ENCODE results near the gene PRR36.

The PRR36 gene

DNA sequence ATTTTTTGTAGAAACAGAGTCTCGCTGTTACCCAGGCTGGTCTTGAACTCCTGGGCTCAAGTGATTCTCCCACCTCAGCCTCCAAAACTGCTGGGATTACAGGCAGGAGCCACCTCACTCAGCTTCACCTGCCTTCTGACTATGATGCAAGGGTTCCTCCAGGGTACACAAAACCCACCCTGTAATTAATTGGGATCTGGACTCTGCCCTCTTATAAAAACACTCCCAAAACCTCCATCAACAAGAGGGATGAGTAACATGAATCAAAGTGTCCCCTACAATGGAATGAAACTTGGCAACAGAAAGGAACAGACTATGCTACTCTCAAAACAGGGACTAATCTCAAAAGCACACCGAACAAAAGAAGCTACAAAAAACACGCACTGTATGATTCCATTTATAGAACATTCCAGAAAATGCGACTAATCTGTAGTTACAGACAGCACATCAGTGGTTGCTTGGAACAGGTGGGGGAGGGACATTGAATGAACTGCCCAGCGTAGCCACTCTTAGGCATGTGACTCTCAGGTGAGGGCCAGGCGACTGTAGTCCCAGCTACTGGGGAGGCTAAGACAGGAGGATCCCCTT, 3.2 kb upstream of the PRR36 start:
- DNase-seq (ENCODE audit: low read depth), result no peak
- no peak overlapping the region for H3K4me3 ChIP-seq (ENCODE audit: low read depth, low read length)

DNA sequence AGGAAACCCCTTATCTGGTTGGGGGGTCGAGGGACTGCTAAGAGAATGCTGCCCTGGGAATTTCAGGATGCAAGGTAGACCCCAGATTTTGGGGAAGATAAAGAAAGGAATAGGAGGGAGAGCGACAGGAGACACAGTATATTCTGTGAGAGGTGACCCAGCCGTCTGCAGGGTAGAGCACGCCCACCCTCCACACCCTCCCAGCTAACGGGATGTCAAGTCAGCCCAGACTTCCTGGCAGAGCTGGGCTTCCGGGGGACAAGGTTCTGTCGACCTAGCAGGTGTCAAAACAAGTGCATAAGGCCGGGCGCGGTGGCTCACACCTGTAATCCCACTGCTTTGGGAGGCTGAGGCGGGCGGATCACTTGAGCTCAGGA, 695 bp upstream of the PRR36 start:
- no peak for DNase-seq (ENCODE audit: low read depth)
- H3K4me3 ChIP-seq (ENCODE audit: low read depth, low read length), result no peak overlapping the region

DNA sequence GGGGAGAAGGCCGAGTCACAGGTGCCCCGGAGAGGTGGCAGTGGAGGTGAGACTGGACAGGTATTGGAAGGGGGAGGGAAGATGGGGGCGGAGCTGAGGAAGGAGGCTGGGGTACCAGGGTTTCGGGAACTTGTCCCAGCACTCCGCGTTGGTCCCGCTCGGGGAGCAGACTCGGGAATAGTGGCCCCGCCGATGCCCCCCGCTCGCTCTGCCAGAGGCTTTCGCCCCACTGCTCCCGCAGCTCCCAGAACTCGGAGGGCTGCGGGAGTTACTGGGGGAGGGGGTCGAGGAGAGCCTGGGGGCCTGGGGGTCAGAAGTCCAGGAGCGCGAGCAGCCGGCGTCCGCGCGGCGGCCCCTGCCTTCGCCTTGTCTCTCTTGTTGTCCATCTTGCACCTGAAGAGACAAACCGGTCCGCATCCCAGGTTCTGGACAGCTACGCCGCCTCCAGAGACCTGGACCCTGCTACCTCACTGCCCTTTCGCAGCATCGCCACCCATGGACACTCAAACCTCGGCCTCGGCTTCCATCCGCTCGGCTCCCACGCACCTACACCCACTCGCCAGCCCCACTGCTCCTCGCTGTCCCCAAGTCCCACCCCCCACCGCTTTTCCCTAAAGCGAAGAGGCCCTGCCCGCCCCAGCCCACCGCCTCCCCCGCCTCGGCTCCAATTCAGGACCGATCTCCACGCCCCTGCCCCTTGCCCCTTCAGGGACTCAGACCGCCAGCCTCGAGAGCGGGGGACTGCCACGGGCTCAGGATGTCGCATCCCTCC, 700 bp downstream of the PRR36 start:
- H3K4me3 ChIP-seq (ENCODE audit: low read depth, low read length), result peak overlapping the region; percentile 20
- no peak for DNase-seq (ENCODE audit: low read depth)

DNA sequence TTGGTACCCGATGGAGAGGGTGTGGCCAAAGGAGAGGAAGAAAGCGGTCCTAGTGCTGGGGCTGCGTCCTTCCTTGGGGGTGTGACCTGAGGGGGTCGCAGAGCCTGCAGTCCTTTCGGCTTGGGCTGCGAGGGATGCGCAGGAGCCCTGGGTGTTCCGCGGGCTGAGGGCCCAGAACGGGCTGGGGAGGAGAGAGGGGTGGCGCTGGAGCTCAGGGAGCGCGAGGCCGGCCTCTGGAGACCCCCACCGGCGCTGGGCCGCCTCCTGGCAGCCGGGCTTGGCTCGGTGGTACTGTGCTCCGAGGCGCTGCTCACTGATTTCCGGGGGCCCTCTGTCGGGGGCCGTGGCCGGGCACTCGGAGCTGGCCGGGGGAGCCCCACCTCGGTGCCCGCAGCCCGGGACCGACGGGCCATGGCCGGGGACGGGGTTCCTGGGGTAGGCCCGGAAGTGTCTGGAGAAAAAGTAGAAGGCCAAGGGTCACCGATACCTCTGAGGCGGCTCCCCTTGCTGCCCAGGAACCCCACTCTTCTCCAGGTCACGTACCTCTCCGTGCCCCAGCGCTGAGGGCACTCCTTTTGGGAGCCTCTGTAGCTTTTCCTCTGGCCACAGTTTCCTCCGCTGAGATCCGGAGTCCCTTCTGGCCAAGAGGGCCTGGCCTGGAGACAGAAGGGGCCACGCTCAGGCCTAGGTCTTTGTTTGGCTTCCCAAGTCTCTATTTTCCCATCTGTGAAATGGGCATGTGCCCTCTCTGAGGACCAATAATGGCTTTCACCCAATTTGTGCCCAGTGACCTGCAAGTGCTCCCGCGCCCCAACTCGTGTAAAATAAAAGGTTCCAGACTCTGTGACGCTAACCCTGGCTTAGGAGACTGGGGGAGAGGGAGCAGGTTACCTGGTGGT, 1.6 kb downstream of the PRR36 start:
- peak overlapping the region; percentile 40 for H3K4me3 ChIP-seq (ENCODE audit: low read depth, low read length)
- DNase-seq (ENCODE audit: low read depth), result no peak

DNA sequence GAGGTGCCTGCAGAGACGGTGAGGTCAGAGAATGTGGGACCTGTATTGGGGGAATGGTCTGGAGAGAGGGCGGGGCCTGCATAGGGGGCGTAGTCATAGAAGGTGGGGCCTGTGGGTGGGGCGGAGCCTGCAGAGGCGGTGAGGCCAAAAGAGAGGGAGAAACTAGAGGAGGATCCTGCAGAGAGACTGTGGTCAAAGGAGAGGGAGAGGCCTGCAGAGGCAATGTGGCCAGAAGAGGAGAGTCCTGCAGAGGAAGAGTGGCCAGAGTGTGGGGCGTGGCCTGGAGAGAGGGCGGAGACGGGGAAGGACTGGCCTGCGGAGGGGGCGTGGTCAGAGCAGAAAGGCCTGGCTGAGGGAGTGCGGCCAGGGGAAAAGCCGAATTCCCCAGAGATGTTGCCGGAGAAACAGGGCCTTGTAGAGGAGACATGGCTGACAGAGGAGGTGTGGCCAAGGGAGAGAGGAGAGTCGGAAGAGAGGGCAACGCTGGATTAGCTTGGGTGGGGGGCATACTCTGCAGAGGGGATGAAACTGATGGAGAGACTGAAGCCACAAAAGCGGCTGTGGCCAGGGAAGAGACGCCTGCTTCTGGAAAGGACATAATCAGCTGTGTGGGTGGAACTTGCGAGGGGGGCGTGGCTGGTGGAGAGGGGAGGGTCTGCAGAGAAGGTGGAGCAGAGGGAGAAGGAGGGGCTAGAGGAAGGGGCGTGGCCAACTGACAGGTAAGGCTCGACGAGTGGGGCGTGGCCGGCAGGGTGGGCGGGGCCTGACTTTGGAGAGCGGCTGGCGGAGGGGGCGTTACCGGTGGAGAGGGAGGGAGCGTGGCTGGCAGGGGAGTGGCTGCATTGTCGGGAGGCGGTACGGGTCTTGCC, 2.5 kb downstream of the PRR36 start:
- peak overlapping the region; percentile 40 for H3K4me3 ChIP-seq (ENCODE audit: low read depth, low read length)
- peak; percentile 74 for DNase-seq (ENCODE audit: low read depth)

DNA sequence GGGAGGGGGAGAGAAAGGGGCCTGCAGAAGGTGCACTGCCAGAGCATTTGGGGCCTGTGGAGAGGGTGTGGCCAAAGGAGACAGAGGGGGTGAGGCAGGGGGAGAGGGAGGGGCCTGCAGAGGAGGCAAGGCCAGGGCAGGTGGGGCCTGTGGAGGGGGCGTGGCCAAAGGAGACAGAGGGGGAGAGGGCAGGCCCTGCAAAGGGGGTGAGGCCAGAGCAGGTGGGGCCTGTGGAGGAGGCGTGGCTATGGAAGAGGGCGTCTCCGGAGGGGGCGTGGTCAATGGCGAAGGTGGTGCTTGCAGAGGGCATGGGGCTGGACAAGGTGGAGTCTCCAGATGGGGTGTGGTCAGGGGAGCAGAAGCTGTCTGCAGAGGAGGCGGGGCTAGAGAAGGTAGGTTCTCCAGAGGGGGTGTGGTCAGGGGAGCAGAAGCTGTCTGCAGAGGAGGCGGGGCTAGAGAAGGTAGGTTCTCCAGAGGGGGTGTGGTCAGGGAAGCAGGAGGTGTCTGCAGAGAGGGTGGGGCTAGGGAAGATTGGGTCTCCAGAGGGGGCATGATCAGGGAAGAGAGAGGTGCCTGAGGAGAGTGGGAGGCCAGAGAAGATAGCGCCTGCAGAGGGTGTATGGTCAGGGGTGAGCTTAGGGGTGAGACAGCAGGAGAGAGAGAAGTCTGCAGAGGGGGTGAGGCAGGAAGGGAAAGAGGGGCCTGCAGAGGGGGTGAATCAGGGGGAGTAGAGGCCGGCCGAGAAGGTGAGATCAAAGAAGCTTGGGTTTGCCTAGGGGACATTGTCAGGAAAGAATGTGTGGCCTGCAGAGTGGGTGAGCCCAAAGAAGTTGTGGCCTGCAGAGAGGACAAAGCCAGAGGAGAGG, 3.4 kb downstream of the PRR36 start:
- H3K4me3 ChIP-seq (ENCODE audit: low read depth, low read length), result no peak overlapping the region
- no peak for DNase-seq (ENCODE audit: low read depth)

DNA sequence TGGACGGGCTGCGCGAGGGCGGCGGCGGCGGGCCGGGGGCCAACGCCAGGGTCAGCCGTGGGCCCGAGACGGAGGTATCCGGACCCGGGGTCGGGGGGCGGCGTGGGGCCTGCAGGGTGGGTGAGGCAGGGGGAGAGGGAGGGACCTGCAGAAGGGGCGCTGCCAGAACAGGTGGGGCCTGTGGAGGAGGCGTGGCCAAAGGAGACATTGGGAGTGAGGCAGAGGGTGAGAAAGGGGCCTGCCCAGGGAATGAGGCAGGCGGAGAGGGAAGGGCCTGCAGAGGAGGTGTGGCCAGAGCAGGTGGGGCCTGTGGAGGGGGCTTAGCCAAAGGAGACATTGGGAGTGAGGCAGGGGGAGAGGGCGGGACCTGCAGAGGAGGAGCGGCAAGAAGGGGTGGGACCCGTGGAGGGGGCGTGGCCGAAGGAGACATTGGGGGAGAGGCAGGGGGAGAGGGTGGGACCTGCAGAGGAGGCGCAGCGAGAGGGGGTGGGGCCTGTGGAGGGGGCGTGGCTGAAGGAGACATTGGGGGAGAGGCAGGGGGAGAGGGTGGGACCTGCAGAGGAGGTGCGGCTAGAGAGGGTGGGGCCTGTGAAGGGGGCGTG, 4.2 kb downstream of the PRR36 start:
- DNase-seq (ENCODE audit: low read depth), result no peak

DNA sequence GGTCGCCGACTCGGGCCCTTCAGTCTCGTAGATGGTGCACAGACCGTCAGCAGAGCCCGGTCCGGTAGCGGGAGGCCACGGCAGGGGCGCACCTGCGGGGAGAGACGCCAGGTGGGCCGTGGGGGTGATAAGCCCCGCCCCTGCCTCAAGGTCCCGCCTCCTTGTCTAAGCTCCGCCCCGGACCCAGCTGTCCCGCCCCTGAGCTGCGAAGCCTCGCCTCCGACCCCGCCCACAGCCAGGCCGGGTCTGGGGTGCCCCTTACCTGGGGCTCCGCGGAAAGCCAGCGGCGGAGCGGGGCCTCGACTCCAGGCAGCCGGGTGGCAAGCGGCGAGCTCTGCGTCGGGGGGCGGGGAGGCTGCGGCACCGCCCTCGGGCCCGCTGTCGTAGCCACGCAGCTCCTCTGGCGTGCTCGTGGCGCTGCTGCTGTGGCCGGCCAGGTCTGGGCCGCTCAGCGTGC, 4.7 kb downstream of the PRR36 start:
- peak overlapping the region; percentile 47 for H3K4me3 ChIP-seq (ENCODE audit: low read depth, low read length)
- no peak for DNase-seq (ENCODE audit: low read depth)

More for the DNA sequence above, 4.2 kb downstream of the PRR36 start:
- peak overlapping the region; percentile 47 for H3K4me3 ChIP-seq (ENCODE audit: low read depth, low read length)

DNA sequence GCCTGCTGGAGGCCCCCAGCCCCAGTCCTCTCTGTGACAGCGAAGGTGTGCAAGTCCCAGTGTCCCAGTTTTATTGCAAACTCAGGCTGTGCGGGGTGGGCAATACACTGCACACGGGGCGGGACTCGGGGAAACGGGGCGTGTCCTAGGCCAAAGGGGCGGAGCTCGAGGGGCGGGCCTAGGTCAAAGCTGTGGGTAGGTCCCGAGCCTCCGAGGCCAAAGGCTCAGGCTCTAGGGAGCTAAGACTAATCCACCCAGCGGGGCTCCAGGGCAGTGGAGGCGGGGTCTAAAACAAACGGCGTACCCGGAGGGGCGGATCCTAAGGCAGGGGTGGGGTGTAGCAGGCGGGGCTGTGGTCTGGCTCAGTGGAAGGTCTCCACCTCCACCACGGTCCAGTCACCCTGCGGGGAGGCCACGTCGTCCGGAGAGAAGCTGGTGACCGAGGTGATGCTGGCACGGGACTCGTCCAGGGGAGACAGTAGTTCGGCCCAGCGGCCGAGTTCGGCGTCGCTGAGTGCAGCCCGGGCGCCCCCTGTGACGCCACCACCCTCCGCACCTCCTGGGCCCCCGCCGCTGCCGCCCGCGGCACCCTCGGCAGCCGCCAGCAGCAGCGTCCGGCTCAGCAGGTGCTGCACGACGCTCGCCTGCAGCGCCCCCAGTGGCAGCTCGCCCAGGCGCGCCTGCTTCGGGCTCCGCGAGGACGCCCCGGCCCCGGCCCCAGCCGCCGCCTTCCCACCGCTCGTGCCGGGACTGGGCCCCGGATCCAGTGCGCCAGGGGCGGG, 5.3 kb downstream of the PRR36 start:
- peak overlapping the region; percentile 47 for H3K4me3 ChIP-seq (ENCODE audit: low read depth, low read length)
- no peak for DNase-seq (ENCODE audit: low read depth)

DNA sequence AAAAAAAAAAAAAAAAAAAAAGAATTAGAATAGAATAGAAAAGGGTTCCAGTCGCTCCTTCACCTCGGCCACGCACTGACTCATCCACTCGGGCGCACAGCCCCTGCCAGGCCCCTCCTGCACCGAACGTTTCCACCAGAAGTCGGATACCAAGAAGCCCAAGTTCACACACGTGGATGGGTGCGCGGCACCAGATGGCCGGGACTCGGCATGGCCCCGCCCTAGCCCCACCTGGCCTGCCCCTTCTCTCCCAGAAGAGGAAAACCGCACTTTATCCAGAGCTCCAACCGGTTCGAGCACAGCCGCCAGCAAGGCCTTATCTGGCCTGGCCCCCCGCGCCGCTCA, 5.9 kb downstream of the PRR36 start:
- no peak for DNase-seq (ENCODE audit: low read depth)
- no peak overlapping the region for H3K4me3 ChIP-seq (ENCODE audit: low read depth, low read length)

DNA sequence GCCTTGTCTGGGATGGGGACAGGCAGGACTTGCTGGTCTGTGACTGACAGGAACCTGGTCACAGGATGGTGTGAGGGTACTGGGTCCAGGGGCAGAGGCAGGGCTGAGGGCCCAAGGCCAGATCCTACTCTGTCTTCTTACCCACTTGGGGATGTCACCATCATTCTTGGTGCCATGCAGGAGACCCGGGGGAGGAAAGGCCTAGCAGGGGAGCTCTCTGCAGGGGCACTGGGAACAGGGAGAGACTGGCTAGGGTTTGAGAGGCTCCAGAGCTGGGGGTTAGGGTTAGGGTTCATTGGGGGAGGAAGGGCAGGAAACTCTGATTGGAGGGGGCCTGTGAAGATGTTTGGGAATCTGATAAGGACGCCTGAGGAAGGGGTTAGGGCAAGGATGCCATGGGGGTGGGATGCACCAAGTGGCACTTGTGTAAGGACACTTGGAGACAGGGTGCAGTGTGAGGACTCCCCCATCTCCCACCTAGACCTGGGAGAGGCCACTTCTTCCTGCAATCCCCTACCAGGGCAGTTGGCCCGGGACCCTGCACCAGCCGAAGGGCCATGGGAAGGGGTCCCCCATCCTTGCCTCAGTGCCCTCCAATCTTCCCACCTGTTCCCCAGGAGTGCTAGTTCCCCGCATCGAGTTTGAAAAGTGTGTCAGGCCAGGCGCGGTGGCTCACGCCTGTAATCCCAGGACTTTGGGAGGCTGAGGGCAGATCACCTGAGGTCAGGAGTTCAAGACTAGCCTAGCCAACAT, 6.9 kb downstream of the PRR36 start:
- DNase-seq (ENCODE audit: low read depth), result no peak
- H3K4me3 ChIP-seq (ENCODE audit: low read depth, low read length), result no peak overlapping the region

DNA sequence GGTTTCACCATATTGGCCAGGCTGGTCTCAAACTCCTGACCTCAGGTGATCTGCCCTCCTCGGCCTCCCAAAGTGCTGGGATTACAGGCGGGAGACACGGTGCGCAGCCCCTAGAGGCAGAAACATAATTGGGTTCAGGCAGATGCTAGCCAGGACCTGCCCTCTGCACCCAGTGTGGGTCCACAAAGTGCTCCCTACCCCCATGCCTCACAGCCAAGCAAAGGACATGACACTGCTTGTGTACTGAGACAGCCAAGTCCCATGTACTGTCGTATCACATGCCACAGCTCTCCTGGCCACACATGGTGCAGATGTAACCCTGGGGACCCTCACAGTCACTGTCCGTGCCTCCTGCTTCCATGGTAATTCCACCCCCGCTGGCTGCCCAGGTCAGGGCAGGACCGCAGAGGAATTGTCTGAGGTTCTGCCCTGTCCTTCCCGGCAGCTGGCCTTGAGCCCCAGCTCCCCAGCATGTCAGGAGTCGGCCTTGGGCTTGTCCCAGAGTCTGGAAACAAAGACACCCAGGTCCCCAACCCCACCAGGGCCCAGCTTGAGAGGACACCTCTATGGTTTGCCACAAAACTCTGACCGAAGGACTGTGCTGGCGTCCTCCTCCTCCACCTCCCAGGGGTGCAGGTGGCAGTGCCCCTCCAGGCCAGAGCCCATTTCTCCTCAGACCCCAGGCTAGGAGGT, 7.6 kb downstream of the PRR36 start:
- no peak for DNase-seq (ENCODE audit: low read depth)
- H3K4me3 ChIP-seq (ENCODE audit: low read depth, low read length), result no peak overlapping the region

DNA sequence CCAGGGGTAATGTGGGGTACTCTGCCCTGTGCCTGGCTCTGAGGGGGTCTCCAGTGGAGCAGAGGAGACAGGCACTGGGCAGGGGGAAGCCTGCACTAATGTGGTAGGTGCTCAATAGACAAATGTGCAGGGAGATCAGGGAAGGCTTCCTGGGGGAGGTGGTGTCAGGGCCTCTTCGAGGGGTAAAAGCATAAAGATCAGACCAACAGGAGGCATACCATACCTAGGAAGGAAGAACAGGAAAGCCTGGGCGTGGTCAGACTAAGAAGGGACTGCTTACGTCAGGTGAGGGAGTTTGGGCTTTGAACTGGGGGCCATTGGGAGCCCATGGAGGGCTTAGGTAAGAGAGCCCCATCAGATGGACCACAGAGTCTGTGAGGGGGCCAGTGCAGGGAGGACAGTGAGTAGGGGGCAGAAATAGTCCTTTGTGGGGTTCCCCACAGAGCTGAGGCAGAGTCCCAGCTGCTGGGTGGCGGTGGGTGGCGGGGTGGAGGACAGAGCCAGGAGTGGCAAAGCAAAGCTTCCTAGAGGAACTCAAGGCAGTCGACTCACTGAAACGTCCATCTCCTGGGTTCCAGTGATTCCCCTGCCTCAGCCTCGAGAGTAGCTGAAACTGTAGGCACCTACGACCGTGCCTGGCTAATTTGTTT, 8.8 kb downstream of the PRR36 start:
- no peak overlapping the region for H3K4me3 ChIP-seq (ENCODE audit: low read depth, low read length)
- DNase-seq (ENCODE audit: low read depth), result no peak

DNA sequence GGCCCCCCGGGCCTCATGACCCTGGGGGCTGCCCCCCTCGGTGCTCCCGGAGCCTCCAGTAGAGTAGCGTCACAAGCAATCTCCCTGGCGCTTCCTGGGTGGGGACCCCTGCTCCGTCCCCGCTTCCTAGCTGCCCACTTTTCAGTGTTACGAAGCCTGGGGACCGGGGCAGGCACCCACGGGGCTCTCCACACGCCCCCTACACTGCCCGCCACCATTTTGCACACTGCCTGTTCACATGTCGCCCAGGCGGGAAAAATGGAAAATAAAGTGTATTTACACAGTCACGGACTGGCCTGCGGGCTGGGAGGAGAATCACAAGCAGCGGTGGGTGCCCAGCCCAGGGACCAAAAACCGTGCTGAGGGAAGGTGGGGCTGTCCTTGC, 9.5 kb downstream of the PRR36 start:
- DNase-seq (ENCODE audit: low read depth), result no peak
- no peak overlapping the region for H3K4me3 ChIP-seq (ENCODE audit: low read depth, low read length)

DNA sequence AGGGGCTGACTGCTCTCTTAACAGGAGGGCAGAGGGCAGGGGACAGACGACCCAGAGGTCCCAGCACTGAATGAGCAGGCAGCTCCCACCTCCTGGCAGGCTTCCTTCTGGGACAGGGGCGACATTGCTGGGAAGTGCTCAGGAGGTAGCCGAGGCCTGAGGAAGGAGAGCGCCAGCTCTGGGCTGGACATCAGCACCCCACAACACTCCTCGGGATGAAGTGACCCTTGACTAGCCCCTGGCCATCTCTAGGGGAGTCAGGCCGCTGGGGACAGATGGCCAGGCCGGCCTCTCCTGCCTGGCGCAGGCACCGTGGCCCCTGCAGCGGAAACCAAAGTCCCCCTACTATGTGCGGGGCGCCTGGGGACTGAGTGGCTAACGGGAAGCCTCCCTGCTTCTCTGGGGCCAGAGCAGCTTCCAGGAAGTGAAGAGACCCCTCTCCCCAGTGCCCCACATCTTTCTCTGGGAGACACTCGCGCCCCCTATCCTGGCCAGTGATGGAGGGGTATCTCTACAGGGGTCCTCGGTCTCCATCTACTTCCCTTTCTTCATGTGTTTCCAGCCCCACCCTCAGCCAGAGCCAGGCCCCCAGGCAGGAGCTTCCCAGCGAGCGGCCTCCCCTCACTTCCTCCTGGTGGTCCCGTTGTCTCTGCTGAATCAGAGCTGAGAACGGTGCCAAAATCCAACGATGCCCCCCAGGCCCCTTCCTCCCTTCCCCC, 10.1 kb downstream of the PRR36 start:
- no peak for DNase-seq (ENCODE audit: low read depth)
- H3K4me3 ChIP-seq (ENCODE audit: low read depth, low read length), result no peak overlapping the region
